Effector memory CD8-positive, alpha-beta T cell (primary cell): ENCODE results near the gene FOXE1.

Source experiments
- ATAC-seq: fragments of 150-1000 bp; cut with Tn5 transposase; replicated peaks from 2 replicates; pipeline ENCODE4 v1.10.0; 2021; ENCODE audit warnings: mild to moderate bottlenecking, moderate library complexity
- DNase-seq, 3 experiments: peaks; one replicate each; pipeline ENCODE4 v3.0.0; 2021
- H3K27ac Mint-ChIP-seq, 2 donors: one replicate each; pipeline ENCODE4 v1.8.0; 2022; ENCODE audit warnings: mild to moderate bottlenecking in 2 of 2, mixed read lengths in 2 of 2, moderate library complexity in 2 of 2
- H3K27me3 Mint-ChIP-seq, 2 donors: one replicate each; pipeline ENCODE4 v1.8.0; 2022; ENCODE audit warnings: mixed read lengths in 2 of 2
- H3K36me3 Mint-ChIP-seq: one replicate; pipeline ENCODE4 v1.8.0; 2022; ENCODE audit warnings: mild to moderate bottlenecking, moderate library complexity, mixed read lengths; ENCODE audit not compliant: insufficient read depth
- H3K4me1 Mint-ChIP-seq, 2 donors: one replicate each; pipeline ENCODE4 v1.8.0; 2022; ENCODE audit warnings: low read depth in 2 of 2, mixed read lengths in 2 of 2
- H3K4me3 Mint-ChIP-seq, 2 donors: one replicate each; pipeline ENCODE4 v1.8.0; 2022; ENCODE audit warnings: mild to moderate bottlenecking in 2 of 2, mixed read lengths in 2 of 2, moderate library complexity in 2 of 2
- H3K9me3 Mint-ChIP-seq, 2 donors: one replicate each; pipeline ENCODE4 v1.8.0; 2022; ENCODE audit warnings: mixed read lengths in 2 of 2

FOXE1 gene

GRCh38 chr9:97895211-97895610 lies 42.2 kb downstream of the FOXE1 start:
- no peak overlapping the region for H3K4me3 Mint-ChIP-seq
- peaks cover 18% of the 10 kb centered on the region for H3K36me3 Mint-ChIP-seq
- H3K9me3 Mint-ChIP-seq = no peaks in the 10 kb centered on the region
- DNase-seq (no peak), ATAC-seq (no peak)
- H3K27ac Mint-ChIP-seq = no peak overlapping the region
- no peaks in the 10 kb centered on the region for H3K4me1 Mint-ChIP-seq
- no peaks in the 10 kb centered on the region for H3K27me3 Mint-ChIP-seq

- H3K9me3 Mint-ChIP-seq = no peaks in the 10 kb centered on the region
Observed at GRCh38 chr9:97895695-97896332, 42.8 kb downstream of the FOXE1 start.

GRCh38 chr9:97900103-97900737 lies 47.2 kb downstream of the FOXE1 start:
- peaks cover 10 to 24% of the 10 kb centered on the region in 2 donors for H3K4me1 Mint-ChIP-seq
- H3K27me3 Mint-ChIP-seq = no peaks in the 10 kb centered on the region
- no peak overlapping the region for H3K4me3 Mint-ChIP-seq
- peaks cover 36% of the 10 kb centered on the region for H3K36me3 Mint-ChIP-seq
- ATAC-seq = no peak
- H3K27ac Mint-ChIP-seq = peak overlapping the region; percentile 36 to 62
- DNase-seq = no peak
- H3K9me3 Mint-ChIP-seq = no peaks in the 10 kb centered on the region

More at GRCh38 chr9:97895695-97896332, 42.8 kb downstream of the FOXE1 start:
- Mint-ChIP-seq H3K4me3 (no peak overlapping the region), H3K36me3 (peaks cover 23% of the 10 kb centered on the region), H3K27ac (peak overlapping the region in 1 of 2 donors; percentile 36), H3K27me3 (no peaks in the 10 kb centered on the region), H3K4me1 (peaks cover 0 to 2% of the 10 kb centered on the region in 2 donors)
- ATAC-seq (no peak), DNase-seq (no peak)

- Mint-ChIP-seq H3K9me3 (no peaks in the 10 kb centered on the region), H3K36me3 (peaks cover 32% of the 10 kb centered on the region), H3K4me1 (peaks cover 15 to 31% of the 10 kb centered on the region in 2 donors), H3K27ac (peak overlapping the region; percentile 53 to 80), H3K27me3 (no peaks in the 10 kb centered on the region), H3K4me3 (no peak overlapping the region)
- ATAC-seq (no peak), DNase-seq (peak in 1 of 3 experiments; percentile 22)
Observed at GRCh38 chr9:97900738-97901565, 47.9 kb downstream of the FOXE1 start.

DNA sequence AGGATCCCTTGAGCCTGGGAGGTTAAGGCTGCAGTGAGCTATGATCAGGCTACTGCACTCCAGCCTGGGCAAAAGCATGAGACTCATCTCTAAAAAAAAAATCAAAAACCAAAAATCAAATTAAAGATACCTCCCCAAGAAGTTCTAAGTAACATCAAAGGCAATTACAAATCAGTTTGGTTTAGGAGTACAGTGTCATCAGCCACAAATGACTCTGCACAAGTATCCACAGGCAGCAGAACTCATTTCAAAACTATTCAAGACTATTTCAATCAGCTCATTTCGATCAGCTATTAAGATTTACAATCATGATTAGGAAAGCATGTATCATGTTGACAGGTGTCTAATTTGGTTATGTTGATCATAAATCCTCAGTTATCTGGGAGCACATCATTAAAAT lies 50.2 kb downstream of the FOXE1 start:
- no peak for DNase-seq
- H3K27ac Mint-ChIP-seq = peak overlapping the region; percentile 53 to 84
- peaks cover 30 to 48% of the 10 kb centered on the region in 2 donors for H3K4me1 Mint-ChIP-seq
- peaks cover 40% of the 10 kb centered on the region for H3K36me3 Mint-ChIP-seq
- no peaks in the 10 kb centered on the region for H3K9me3 Mint-ChIP-seq
- H3K27me3 Mint-ChIP-seq = no peaks in the 10 kb centered on the region
- ATAC-seq = no peak
- H3K4me3 Mint-ChIP-seq = no peak overlapping the region

DNA sequence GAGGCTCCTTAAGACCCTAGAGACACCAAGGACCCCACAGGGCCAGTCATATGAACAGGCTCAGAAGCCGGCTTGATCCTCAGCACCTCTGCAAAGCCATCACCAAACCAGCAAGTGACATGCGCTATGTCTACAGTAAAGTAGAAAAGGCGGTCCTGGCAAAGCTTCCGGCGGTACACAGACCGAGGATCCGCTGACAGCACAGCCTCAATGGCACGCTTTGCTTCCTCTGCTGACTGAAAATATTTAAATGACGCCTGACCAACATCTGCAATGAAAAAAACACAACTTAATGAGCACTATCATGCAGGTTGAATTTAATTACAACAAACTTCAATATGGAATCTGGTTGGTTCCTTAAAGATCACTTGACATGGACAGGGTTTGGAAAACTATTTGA lies 51.7 kb downstream of the FOXE1 start:
- peaks cover 49% of the 10 kb centered on the region for H3K36me3 Mint-ChIP-seq
- H3K27me3 Mint-ChIP-seq = no peaks in the 10 kb centered on the region
- peaks cover 35 to 57% of the 10 kb centered on the region in 2 donors for H3K4me1 Mint-ChIP-seq
- H3K27ac Mint-ChIP-seq = peak overlapping the region; percentile 61 to 93
- peak overlapping the region; percentile 72 to 81 for H3K4me3 Mint-ChIP-seq
- DNase-seq = peak in 2 of 3 experiments; percentile 26 to 29
- peak; percentile 62 for ATAC-seq
- H3K9me3 Mint-ChIP-seq = no peaks in the 10 kb centered on the region

GRCh38 chr9:97905228-97905627 lies 52.2 kb downstream of the FOXE1 start:
- DNase-seq = peak; percentile 39 to 43 (median 42)
- Mint-ChIP-seq H3K27me3 (no peaks in the 10 kb centered on the region), H3K4me3 (peak overlapping the region; percentile 72 to 81), H3K36me3 (peaks cover 49% of the 10 kb centered on the region), H3K4me1 (peaks cover 40 to 62% of the 10 kb centered on the region in 2 donors), H3K9me3 (no peaks in the 10 kb centered on the region), H3K27ac (peak overlapping the region; percentile 61 to 93)
- ATAC-seq = peak; percentile 79
